A549 (cell line): Measurements from ENCODE around the gene B3GAT3. TPM values are rescaled to one million over a fixed set of nuclear protein-coding genes. Genes with fewer than 3 reads are reported as not detected.

Experiments
- ATAC-seq, 2 experiments: fragments of 200-7000 bp in 1 of 2; fragments of >200 bp in 1 of 2; cut with Nextera tagmentation in 1 of 2; cut with Tn5 transposase in 1 of 2; 3 replicates each; pipeline versions ENCODE4 v1.8.0 to v1.9.1; 2018 to 2020; ENCODE audit warnings: mild to moderate bottlenecking in 1 of 2, moderate library complexity in 1 of 2
- CTCF ChIA-PET: fragments of 300-600 bp; sonication (Branson Sonifier 250); formaldehyde crosslinking; extraction: SDS; loops from one replicate; lab custom pipeline; 2021; ENCODE audit warnings: antibody characterized with exemption, inconsistent platforms; lab: Yijun Ruan, JAX
- POLR2A ChIA-PET: fragments of 350-600 bp; formaldehyde crosslinking; extraction: SDS; loops from one replicate; lab custom pipeline; 2021; ENCODE audit warnings: antibody characterized with exemption, inconsistent platforms; lab: Yijun Ruan, JAX
- DNase-seq, 2 experiments: peaks; one replicate each; pipeline versions ENCODE4 v3.0.0 to v3.0.0-alpha.2; 2011 to 2016; ENCODE audit warnings: low read depth in 1 of 2, low spot score in 1 of 2
- FAIRE-seq: peaks from 2 replicates; lab custom pipeline; 2011; peaks lifted over from hg19 to GRCh38; lab: Jason Lieb, UNC
- H3K27ac ChIP-seq, 2 experiments: fragments of >200 bp; sonication (Bioruptor Twin); formaldehyde crosslinking; 3 replicates each; pipeline ENCODE4 v1.5.1; 2016 to 2017
- H3K4me1 ChIP-seq: fragments of >200 bp; sonication (Bioruptor Twin); formaldehyde crosslinking; 3 replicates; pipeline ENCODE4 v1.6.1; 2016
- H3K4me2 ChIP-seq: fragments of >200 bp; sonication (Bioruptor Twin); formaldehyde crosslinking; 3 replicates; pipeline ENCODE4 v1.6.1; 2016
- H3K4me3 ChIP-seq: fragments of >200 bp; sonication (Bioruptor Twin); formaldehyde crosslinking; 3 replicates; pipeline ENCODE4 v1.5.1; 2016
- H3K9me3 ChIP-seq: fragments of >200 bp; sonication (Bioruptor Twin); formaldehyde crosslinking; 3 replicates; pipeline ENCODE4 v1.6.1; 2016
- BCL3 ChIP-seq: fragments of >200 bp; sonication (Bioruptor Twin); formaldehyde crosslinking; IDR thresholded peaks from 3 replicates; pipeline ENCODE4 v1.6.1; 2016
- CEBPB ChIP-seq, 2 experiments: fragments of >200 bp in 1 of 2; sonication (Bioruptor Twin) in 1 of 2; formaldehyde crosslinking in 1 of 2; IDR thresholded peaks; 2 replicates each; pipeline ENCODE4 v1.6.1; 2012 to 2016
- CHD4 ChIP-seq: fragments of 200-600 bp; sonication (generic); IDR thresholded peaks from 2 replicates; pipeline ENCODE4 v1.6.1; 2016; ENCODE audit warnings: antibody characterized with exemption, mild to moderate bottlenecking, borderline replicate concordance
- CTCF ChIP-seq: fragments of >200 bp; sonication (Bioruptor Twin); formaldehyde crosslinking; IDR thresholded peaks from 3 replicates; pipeline ENCODE4 v1.5.1; 2016
- EHMT2 ChIP-seq: fragments of 200-600 bp; sonication (generic); IDR thresholded peaks from 2 replicates; pipeline ENCODE4 v1.6.1; 2016; ENCODE audit warnings: antibody characterized with exemption, low read depth, mild to moderate bottlenecking, moderate library complexity
- ESRRA ChIP-seq: fragments of 150-350 bp; IDR thresholded peaks from 2 replicates; pipeline ENCODE4 v1.6.1; 2014; ENCODE audit warnings: mild to moderate bottlenecking, low read length, borderline replicate concordance
- FOXS1 ChIP-seq: fragments of 250-450 bp; sonication (Bioruptor Pico); IDR thresholded peaks from 2 replicates; pipeline ENCODE4 v1.5.0; 2020; ENCODE audit warnings: mild to moderate bottlenecking, moderate library complexity
- GATA3 ChIP-seq: IDR thresholded peaks from 2 replicates; pipeline ENCODE4 v1.6.1; 2012; ENCODE audit warnings: borderline replicate concordance
- HDAC2 ChIP-seq: fragments of 200-600 bp; sonication (generic); IDR thresholded peaks from 2 replicates; pipeline ENCODE4 v1.6.1; 2016
- HES2 ChIP-seq: fragments of >200 bp; sonication (Bioruptor Twin); formaldehyde crosslinking; IDR thresholded peaks from 2 replicates; pipeline ENCODE4 v1.6.1; 2016
- HMGXB4 ChIP-seq: fragments of 250-450 bp; sonication (Bioruptor Pico); IDR thresholded peaks from 2 replicates; pipeline ENCODE4 v1.5.0; 2021; ENCODE audit warnings: mild to moderate bottlenecking, moderate library complexity, borderline replicate concordance
- HOXB13 ChIP-seq: fragments of 250-450 bp; sonication (Bioruptor Pico); IDR thresholded peaks from 2 replicates; pipeline ENCODE4 v1.5.0; 2020; ENCODE audit warnings: low read depth, mild to moderate bottlenecking, moderate library complexity
- JUN ChIP-seq, 2 experiments: fragments of >200 bp; sonication (Bioruptor Twin); formaldehyde crosslinking; IDR thresholded peaks; 2 replicates in 1 of 2; 3 replicates in 1 of 2; pipeline ENCODE4 v1.6.1; 2016 to 2017
- JUNB ChIP-seq: fragments of >200 bp; sonication (Bioruptor Twin); formaldehyde crosslinking; IDR thresholded peaks from 2 replicates; pipeline ENCODE4 v1.6.1; 2016
- MAFK ChIP-seq: fragments of 450-650 bp; IDR thresholded peaks from 2 replicates; pipeline ENCODE4 v1.6.1; 2014; ENCODE audit not compliant: partially characterized antibody
- MAX ChIP-seq: IDR thresholded peaks from 2 replicates; pipeline ENCODE4 v1.6.1; 2012
- MYC ChIP-seq: IDR thresholded peaks from 2 replicates; pipeline ENCODE4 v1.6.1; 2012; ENCODE audit warnings: mild to moderate bottlenecking, inconsistent platforms, low read length, improper control_type of control experiment, borderline replicate concordance
- NFE2L2 ChIP-seq: fragments of 150-350 bp; conservative IDR thresholded peaks from 2 replicates; pipeline ENCODE4 v1.6.1; 2014; ENCODE audit warnings: low read length
- PBX3 ChIP-seq: IDR thresholded peaks from 2 replicates; pipeline ENCODE4 v1.6.1; 2012
- PHF8 ChIP-seq: fragments of 200-600 bp; sonication (generic); IDR thresholded peaks from 2 replicates; pipeline ENCODE4 v1.6.1; 2016; ENCODE audit warnings: low read depth, mild to moderate bottlenecking, antibody characterized with exemption, moderate library complexity, borderline replicate concordance
- POLR2A ChIP-seq: IDR thresholded peaks from 2 replicates; pipeline ENCODE4 v1.6.1; 2012; ENCODE audit warnings: mild to moderate bottlenecking, low read length
- RAD21 ChIP-seq, 2 experiments: fragments of >200 bp in 1 of 2; sonication (Bioruptor Twin) in 1 of 2; formaldehyde crosslinking in 1 of 2; IDR thresholded peaks in 1 of 2; conservative IDR thresholded peaks in 1 of 2; 2 replicates in 1 of 2; 3 replicates in 1 of 2; pipeline ENCODE4 v1.6.1; 2012 to 2018; ENCODE audit warnings: inconsistent platforms in 1 of 2
- RCOR1 ChIP-seq: fragments of 150-350 bp; IDR thresholded peaks from 2 replicates; pipeline ENCODE4 v1.6.1; 2014; ENCODE audit warnings: antibody characterized with exemption, low read length, low read depth
- REST ChIP-seq: fragments of 200-600 bp; sonication (generic); IDR thresholded peaks from 2 replicates; pipeline ENCODE4 v1.6.1; 2016; ENCODE audit warnings: antibody characterized with exemption, mild to moderate bottlenecking, moderate library complexity
- TFCP2L1 ChIP-seq: fragments of 250-450 bp; sonication (Bioruptor Pico); IDR thresholded peaks from 2 replicates; pipeline ENCODE4 v1.5.0; 2021; ENCODE audit warnings: mild to moderate bottlenecking
- ZC3H11A ChIP-seq: fragments of 450-650 bp; IDR thresholded peaks from 2 replicates; pipeline ENCODE4 v1.6.1; 2014; ENCODE audit warnings: antibody characterized with exemption, mild to moderate bottlenecking
- ZFP36 ChIP-seq: fragments of 450-650 bp; IDR thresholded peaks from 2 replicates; pipeline ENCODE4 v1.6.1; 2014; ENCODE audit warnings: borderline replicate concordance; ENCODE audit not compliant: partially characterized antibody
- WGBS: methylation state at CpG from one replicate; pipeline ENCODE4 v1.1.6; 2017; ENCODE audit errors: missing lambda C conversion rate; 5-methylcytosine and 5-hydroxymethylcytosine counted together
- polyA plus RNA-seq, 4 experiments: library from polyadenylated mRNA; depleted of rRNA in 3 of 4; stranded (reverse); fragments of >200 nt; fragmentation: RNase III in 1 of 4; extraction: RNeasy Plus Mini Kit Qiagen cat#74134 plus additional on column Dnase treatment in 1 of 4; gene quantifications; 2 replicates in 3 of 4; 3 replicates in 1 of 4; pipeline ENCODE4 v1.2.3, GENCODE V29; 2011 to 2017
- TF ChIP-seq, protein P1 (sequence below): fragments of 450-650 bp; IDR thresholded peaks from 2 replicates; pipeline ENCODE4 v1.6.1; 2014; ENCODE audit warnings: antibody characterized with exemption

Gene B3GAT3
- polyA plus RNA-seq, 2 of the 4 experiments (the other 2 are of a cell fraction) = 19.0 to 41.0 TPM

DNA sequence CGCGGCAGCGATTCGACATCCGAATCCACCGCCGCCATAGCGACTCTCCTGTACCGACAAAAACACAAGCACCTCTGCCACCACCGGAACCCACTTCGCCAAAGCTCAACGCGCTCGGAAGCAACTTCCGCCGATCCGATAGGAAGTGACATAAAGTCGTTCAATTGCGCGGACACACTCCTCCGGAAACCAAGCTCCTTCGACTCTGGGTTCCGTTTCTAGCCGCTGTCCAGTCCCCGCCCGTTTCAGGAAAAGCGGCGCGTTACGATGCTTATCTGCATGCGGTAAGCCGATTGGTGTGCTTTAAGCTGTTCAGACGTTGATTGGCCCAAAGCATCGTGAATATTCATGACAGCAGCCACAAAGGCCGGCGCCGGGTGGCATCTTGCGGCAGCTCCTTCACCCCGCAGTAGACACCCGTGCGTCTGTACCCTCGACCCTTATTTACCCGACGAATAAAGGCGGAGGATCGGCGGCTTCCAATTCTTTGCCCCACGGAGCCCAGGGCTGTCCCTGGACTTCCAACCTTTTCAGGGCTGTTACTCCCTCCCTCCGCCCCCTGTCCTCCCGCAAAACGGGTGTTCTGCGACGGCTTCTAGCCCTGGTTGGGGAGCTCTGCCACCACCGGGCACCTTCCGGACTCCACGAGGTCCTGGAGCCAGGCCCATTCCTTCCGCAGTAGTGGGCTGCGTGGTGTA lies 30.2 kb downstream of the B3GAT3 start, which contains the start of gene TUT1:
TSS of gene TUT1 (minus strand) at position 76 of the 698 bp plus-strand sequence. CDS start at position 38, 38 bp downstream.
- ChIA-PET CTCF (interaction anchor here (0.6 to 4.9 kb wide), 22 partner anchors 10 to 249 kb away, joined by 3 to 32 read pairs (median 5); partner anchors contain the start of genes B3GAT3, EML3, LBHD1 and MTA2), POLR2A (interaction anchor here (0.5 to 3.8 kb wide), 49 partner anchors 9 to 624 kb away, joined by 3 to 93 read pairs (median 5); partner anchors contain the start of genes AHNAK, B3GAT3, C11orf98 and CSKMT)
- Histone ChIP-seq H3K4me2 (peak within 1 kb of the TSS; percentile 90), H3K4me3 (peak within 1 kb of the TSS; percentile 79), H3K4me1 (peaks cover 49% of the 10 kb centered on the region), H3K27ac (peak within 1 kb of the TSS; percentile 90 to 91), H3K9me3 (no peaks in the 10 kb centered on the region)
- FAIRE-seq (peak; percentile 95), DNase-seq (peak; percentile 96 to 100), ATAC-seq (peak; percentile 89 to 95)
- 1% methylated on average over 56 of the region's 58 CpGs for WGBS
- TF ChIP-seq NFE2L2 (no peak), CHD4 (no peak), PBX3 (peak; percentile 72), POLR2A (peak; percentile 87), FOXS1 (CRISPR knock-in tag) (no peak), MAX (peak; percentile 95), PHF8 (peak; percentile 47; the same call in 1 of the 2 replicates), TFCP2L1 (CRISPR knock-in tag) (no peak), ESRRA (0 out of 2 replicates have a peak, but pooled peaks have one; percentile 37), JUNB (no peak), GATA3 (peak; percentile 51; the same call in 1 of the 2 replicates), CTCF (no peak), MAFK (no peak), ZC3H11A (peak; percentile 50; the same call in 1 of the 2 replicates), BCL3 (peak; percentile 94), RAD21 (conservative IDR thresholded peaks at IDR 0.05 in 1 of 2, IDR thresholded peaks at IDR 0.05 in 1 of 2) (no peak; a peak in 1 of 5 replicates), ZFP36 (no peak), EHMT2 (no peak), RCOR1 (no peak), REST (peak; percentile 69; the same call in 1 of the 2 replicates), CEBPB (IDR thresholded peaks at IDR 0.05) (peak in 1 of 2 experiments; percentile 37; a peak in 1 of 4 replicates), MYC (peak; percentile 49; the same call in 1 of the 2 replicates), HDAC2 (no peak), HMGXB4 (CRISPR knock-in tag) (no peak; the same call in 1 of the 2 replicates), HOXB13 (no peak), HES2 (no peak), JUN (IDR thresholded peaks at IDR 0.05) (peak; percentile 81 to 97)
- TF ChIP-seq, protein P1, sequence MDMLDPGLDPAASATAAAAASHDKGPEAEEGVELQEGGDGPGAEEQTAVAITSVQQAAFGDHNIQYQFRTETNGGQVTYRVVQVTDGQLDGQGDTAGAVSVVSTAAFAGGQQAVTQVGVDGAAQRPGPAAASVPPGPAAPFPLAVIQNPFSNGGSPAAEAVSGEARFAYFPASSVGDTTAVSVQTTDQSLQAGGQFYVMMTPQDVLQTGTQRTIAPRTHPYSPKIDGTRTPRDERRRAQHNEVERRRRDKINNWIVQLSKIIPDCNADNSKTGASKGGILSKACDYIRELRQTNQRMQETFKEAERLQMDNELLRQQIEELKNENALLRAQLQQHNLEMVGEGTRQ = no peak
